IMR-90 (cell line): Measurements from ENCODE around the gene KIAA0040.
A peak's percentile ranks its signal among the peaks of the same experiment; 100 is the strongest.

ENCODE experiments used
- CTCF ChIP-seq: conservative IDR thresholded peaks from 2 replicates; pipeline ENCODE4 v1.5.1; 2012; ENCODE audit warnings: mild to moderate bottlenecking, low read depth, low read length, improper control_type of control experiment
- MXI1 ChIP-seq: IDR thresholded peaks from 2 replicates; pipeline ENCODE4 v1.6.1; 2012; ENCODE audit warnings: low read depth, mild to moderate bottlenecking, low read length, moderate library complexity, borderline replicate concordance
- NFE2L2 ChIP-seq: fragments of 150-350 bp; IDR thresholded peaks from 2 replicates; pipeline ENCODE4 v1.6.1; 2016; ENCODE audit warnings: low read depth, mild to moderate bottlenecking, low read length
- POLR2A ChIP-seq: IDR thresholded peaks from 2 replicates; pipeline ENCODE4 v1.6.1; 2012; ENCODE audit warnings: mild to moderate bottlenecking, low read depth, low read length
- SMC3 ChIP-seq: fragments of 150-350 bp; IDR thresholded peaks from 2 replicates; pipeline ENCODE4 v1.6.1; 2016; ENCODE audit warnings: low read depth, mild to moderate bottlenecking, antibody characterized with exemption, low read length, moderate library complexity
- USF2 ChIP-seq: fragments of 150-350 bp; IDR thresholded peaks from 2 replicates; pipeline ENCODE4 v1.6.1; 2017; ENCODE audit warnings: mild to moderate bottlenecking, antibody characterized with exemption, low read length, low read depth

- TF ChIP-seq POLR2A = no peak
- TF ChIP-seq CTCF = peak; percentile 70
- peak; percentile 43 for TF ChIP-seq SMC3
- TF ChIP-seq NFE2L2 = no peak
- 0 out of 2 replicates have a peak, but pooled peaks have one; percentile 3 for TF ChIP-seq USF2
- no peak for TF ChIP-seq MXI1
Observed at GRCh38 chr1:175146529-175147213, 45.9 kb downstream of the KIAA0040 start.
